Adrenal gland (tissue), 5 donors: Measurements from ENCODE around the gene TNNT2.

Source experiments
- POLR2A ChIP-seq, 2 donors: fragments of 450-650 bp; IDR thresholded peaks; one replicate each; pipeline ENCODE4 v1.6.1; 2017; ENCODE audit warnings: antibody characterized with exemption in 2 of 2, mild to moderate bottlenecking in 2 of 2, moderate library complexity in 1 of 2
- TF ChIP-seq, protein P1 (sequence below), 6 experiments: fragments of 450-650 bp in 4 of 6; fragments of 200-600 bp in 2 of 6; sonication (generic) in 1 of 6; IDR thresholded peaks; 1 replicate in 5 of 6; 2 replicates in 1 of 6; pipeline versions ENCODE4 v1.5.1 to v1.8.0; 2016 to 2021; ENCODE audit warnings: antibody characterized with exemption in 6 of 6, mild to moderate bottlenecking in 2 of 6, moderate library complexity in 1 of 6
- donor health status: DM: no; HTN: no; CAD: no.

DNA sequence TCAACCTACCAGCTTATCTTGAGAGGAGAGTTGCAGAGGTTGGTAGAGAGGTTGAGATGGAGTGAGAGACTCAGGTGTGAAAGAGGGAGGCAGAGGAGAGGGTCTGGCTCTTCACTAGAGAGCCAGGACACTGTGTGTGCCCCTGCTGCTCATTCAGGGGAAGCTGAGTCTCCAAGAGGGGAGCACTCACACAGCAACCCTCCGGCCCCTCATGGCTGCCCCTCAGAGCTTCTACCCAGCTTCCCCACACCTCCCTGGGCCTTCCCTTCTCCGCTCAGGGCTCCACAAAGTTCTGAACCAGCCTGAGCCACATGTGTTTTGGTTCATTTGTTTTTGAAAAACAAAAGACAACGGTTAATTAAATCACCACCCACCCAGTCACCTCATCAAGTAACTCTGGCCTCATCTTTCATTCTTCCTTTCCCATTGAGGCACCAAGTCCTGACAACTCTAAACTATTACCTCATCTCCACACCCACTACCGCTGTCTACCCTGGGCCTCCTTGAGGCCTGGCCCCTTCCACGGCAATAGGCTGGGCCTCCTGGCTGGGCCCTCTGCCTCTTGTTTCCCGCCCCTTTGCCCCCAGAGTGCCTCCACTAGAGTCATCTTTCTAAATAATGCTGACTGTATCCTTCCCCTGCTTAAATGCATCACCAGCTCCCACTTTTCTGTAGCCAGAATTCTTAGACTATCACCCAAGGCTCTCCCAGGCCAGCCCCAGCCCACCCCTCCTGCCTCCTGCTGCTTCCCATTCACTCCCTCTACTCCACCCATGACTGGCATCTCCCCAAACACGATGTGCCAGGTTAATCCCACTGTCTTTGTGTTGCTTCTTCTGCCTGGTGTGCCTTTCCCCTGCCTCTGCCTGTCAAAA is 33.0 kb downstream of the TNNT2 start:
- TF ChIP-seq POLR2A (IDR thresholded peaks at IDR 0.05) = no peak
- TF ChIP-seq, protein P1, sequence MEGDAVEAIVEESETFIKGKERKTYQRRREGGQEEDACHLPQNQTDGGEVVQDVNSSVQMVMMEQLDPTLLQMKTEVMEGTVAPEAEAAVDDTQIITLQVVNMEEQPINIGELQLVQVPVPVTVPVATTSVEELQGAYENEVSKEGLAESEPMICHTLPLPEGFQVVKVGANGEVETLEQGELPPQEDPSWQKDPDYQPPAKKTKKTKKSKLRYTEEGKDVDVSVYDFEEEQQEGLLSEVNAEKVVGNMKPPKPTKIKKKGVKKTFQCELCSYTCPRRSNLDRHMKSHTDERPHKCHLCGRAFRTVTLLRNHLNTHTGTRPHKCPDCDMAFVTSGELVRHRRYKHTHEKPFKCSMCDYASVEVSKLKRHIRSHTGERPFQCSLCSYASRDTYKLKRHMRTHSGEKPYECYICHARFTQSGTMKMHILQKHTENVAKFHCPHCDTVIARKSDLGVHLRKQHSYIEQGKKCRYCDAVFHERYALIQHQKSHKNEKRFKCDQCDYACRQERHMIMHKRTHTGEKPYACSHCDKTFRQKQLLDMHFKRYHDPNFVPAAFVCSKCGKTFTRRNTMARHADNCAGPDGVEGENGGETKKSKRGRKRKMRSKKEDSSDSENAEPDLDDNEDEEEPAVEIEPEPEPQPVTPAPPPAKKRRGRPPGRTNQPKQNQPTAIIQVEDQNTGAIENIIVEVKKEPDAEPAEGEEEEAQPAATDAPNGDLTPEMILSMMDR (IDR thresholded peaks at IDR 0.05) = no peak
